Loucy (cell line): ENCODE results near the gene SND1.

Experiments
- CTCF ChIP-seq: fragments of 200-600 bp; sonication (generic); conservative IDR thresholded peaks from 2 replicates; pipeline ENCODE4 v1.5.1; 2014; ENCODE audit warnings: mild to moderate bottlenecking, antibody characterized with exemption, low read length
- EZH2phosphoT487 ChIP-seq: fragments of 200-600 bp; IDR thresholded peaks from 2 replicates; pipeline ENCODE4 v1.6.1; 2018; ENCODE audit warnings: antibody characterized with exemption, mild to moderate bottlenecking, moderate library complexity, borderline replicate concordance

GRCh38 chr7:127818306-127818705, 166.3 kb downstream of the SND1 start:
- no peak for TF ChIP-seq CTCF
- no peak for TF ChIP-seq EZH2phosphoT487
